Lung (tissue), 12 donors: ENCODE results near the gene PAPPA2. TPM values are rescaled to one million over a fixed set of nuclear protein-coding genes. Genes with fewer than 3 reads are reported as not detected.

Experiments
- ATAC-seq: fragments of 200-7000 bp; cut with Tn5 transposase; one replicate; pipeline ENCODE4 v1.9.1; 2020; ENCODE audit warnings: moderate number of reproducible peaks; ENCODE audit not compliant: insufficient read depth, low FRiP score
- DNase-seq, 3 donors: peaks; one replicate each; pipeline ENCODE4 v3.0.0-alpha.2; 2013 to 2017
- H3K27ac ChIP-seq, 2 donors: one replicate each; pipeline ENCODE4 v1.5.1; 2013; ENCODE audit warnings: mild to moderate bottlenecking in 2 of 2, moderate library complexity in 2 of 2, control low read depth in 1 of 2, inconsistent platforms in 1 of 2, low read depth in 1 of 2, low read length in 1 of 2
- H3K27me3 ChIP-seq, 3 donors: one replicate each; pipeline ENCODE4 v1.5.1; 2013; ENCODE audit warnings: low read length in 2 of 3; ENCODE audit not compliant: control insufficient read depth in 3 of 3, insufficient read depth in 3 of 3
- H3K36me3 ChIP-seq, 4 donors: one replicate each; pipeline ENCODE4 v1.5.1; 2013; ENCODE audit warnings: low read length in 4 of 4, mild to moderate bottlenecking in 1 of 4, moderate library complexity in 1 of 4; ENCODE audit not compliant: control insufficient read depth in 4 of 4, insufficient read depth in 4 of 4
- H3K4me1 ChIP-seq, 5 donors: one replicate each; pipeline ENCODE4 v1.5.1; 2013; ENCODE audit warnings: low read length in 5 of 5, mild to moderate bottlenecking in 2 of 5, moderate library complexity in 1 of 5; ENCODE audit not compliant: control insufficient read depth in 5 of 5, insufficient read depth in 5 of 5
- H3K4me3 ChIP-seq: one replicate; pipeline ENCODE4 v1.5.1; 2013; ENCODE audit warnings: mild to moderate bottlenecking, control low read depth, moderate library complexity
- H3K9ac ChIP-seq, 2 donors: one replicate each; pipeline ENCODE4 v1.5.1; 2013; ENCODE audit warnings: low read length in 2 of 2, control low read depth in 1 of 2; ENCODE audit not compliant: insufficient read depth in 1 of 2
- H3K9me3 ChIP-seq, 4 donors: one replicate each; pipeline ENCODE4 v1.5.1; 2013; ENCODE audit warnings: low read length in 3 of 4, mild to moderate bottlenecking in 1 of 4, moderate library complexity in 1 of 4; ENCODE audit not compliant: control insufficient read depth in 4 of 4, insufficient read depth in 3 of 4
- WGBS, 2 donors: extraction: QIAGEN DNeasy Blood & Tissue Kit; methylation state at CpG; one replicate each; pipeline ENCODE4 v1.1.7; 2013; 5-methylcytosine and 5-hydroxymethylcytosine counted together
- polyA plus RNA-seq, 2 donors: library from polyadenylated mRNA; stranded (reverse); fragments of 200-250 nt; gene quantifications; one replicate each; pipeline ENCODE4 v1.2.1, GENCODE V29; 2013
- total RNA-seq, 2 donors: library from RNA; depleted of rRNA in 1 of 2; stranded (reverse); fragments of >200 nt in 1 of 2; gene quantifications; one replicate each; pipeline ENCODE4 v1.2.1, GENCODE V29; 2014 to 2021
- TF ChIP-seq, protein P1 (sequence below): IDR thresholded peaks from 2 replicates; pipeline ENCODE4 v1.5.1; 2012; ENCODE audit warnings: mild to moderate bottlenecking; ENCODE audit errors: control extremely low read depth, extremely low read depth
- donor health status: control.
- donor health status: control.
- donor health status: Bipolar disorder and iron deficiency.
- donor health status: healthy.
- donor health status: DM: yes; HTN: yes; CAD: no.

Gene PAPPA2
- total and polyA plus RNA-seq, 4 donors: 0.02 to 0.55 (median 0.32) TPM

DNA sequence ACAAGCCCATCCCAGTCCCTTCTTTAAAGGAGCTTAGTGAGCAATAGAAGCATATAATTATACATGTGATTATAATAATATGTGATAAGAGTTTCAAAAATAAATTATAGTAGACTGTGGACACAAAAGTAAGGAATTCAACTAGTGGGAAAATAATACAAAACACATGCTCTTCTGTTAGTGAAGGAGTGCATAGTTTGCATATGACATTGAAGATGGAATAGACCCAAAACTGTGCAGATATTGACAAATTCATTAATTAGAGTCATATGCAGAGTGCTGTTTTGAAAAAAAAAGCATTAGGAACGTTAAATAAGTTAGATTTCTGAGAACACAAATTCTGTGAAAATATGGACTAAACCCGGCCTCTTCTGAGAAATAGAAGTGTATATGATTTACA is 422.8 kb downstream of the PAPPA2 start:
- no peaks in the 10 kb centered on the region for H3K36me3 ChIP-seq
- H3K9ac ChIP-seq: no peak overlapping the region
- 71 to 82% methylated on average over 2 of the region's 2 CpGs for WGBS, 2 donors
- TF ChIP-seq, protein P1, sequence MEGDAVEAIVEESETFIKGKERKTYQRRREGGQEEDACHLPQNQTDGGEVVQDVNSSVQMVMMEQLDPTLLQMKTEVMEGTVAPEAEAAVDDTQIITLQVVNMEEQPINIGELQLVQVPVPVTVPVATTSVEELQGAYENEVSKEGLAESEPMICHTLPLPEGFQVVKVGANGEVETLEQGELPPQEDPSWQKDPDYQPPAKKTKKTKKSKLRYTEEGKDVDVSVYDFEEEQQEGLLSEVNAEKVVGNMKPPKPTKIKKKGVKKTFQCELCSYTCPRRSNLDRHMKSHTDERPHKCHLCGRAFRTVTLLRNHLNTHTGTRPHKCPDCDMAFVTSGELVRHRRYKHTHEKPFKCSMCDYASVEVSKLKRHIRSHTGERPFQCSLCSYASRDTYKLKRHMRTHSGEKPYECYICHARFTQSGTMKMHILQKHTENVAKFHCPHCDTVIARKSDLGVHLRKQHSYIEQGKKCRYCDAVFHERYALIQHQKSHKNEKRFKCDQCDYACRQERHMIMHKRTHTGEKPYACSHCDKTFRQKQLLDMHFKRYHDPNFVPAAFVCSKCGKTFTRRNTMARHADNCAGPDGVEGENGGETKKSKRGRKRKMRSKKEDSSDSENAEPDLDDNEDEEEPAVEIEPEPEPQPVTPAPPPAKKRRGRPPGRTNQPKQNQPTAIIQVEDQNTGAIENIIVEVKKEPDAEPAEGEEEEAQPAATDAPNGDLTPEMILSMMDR: no peak
- ATAC-seq (no peak), DNase-seq (no peak)
- no peak overlapping the region for H3K27ac ChIP-seq
- no peaks in the 10 kb centered on the region for H3K27me3 ChIP-seq
- no peaks in the 10 kb centered on the region for H3K4me1 ChIP-seq
- no peaks in the 10 kb centered on the region for H3K9me3 ChIP-seq
- no peak overlapping the region for H3K4me3 ChIP-seq

DNA sequence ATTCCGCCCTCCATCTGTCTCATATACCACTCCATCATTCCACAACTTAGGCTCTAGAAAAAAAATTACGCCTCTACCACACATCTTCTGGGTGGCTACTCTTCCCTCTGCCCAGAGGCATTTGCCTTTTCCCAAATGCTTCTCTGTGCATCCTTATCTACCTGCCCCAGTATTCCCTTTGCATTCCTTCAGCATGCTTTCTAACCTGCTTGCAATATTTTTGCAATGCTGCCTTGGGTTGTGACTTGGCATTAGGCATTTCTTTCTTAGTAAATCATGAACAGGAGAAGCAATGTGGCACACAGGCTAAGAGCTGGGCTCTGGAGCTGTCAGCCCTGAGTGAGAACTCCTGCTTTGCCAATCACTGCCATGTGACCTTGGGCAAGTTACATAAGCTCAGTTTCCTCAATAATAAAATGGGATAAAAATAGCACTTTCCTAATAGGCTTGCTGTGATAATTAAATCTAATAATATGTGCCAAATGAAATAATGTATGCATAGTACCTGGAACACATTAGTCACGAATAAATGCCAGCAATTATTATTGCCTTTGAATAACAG is 425.6 kb downstream of the PAPPA2 start:
- TF ChIP-seq, protein P1: no peak
- no peak overlapping the region for H3K4me3 ChIP-seq
- no peaks in the 10 kb centered on the region for H3K4me1 ChIP-seq
- no peak overlapping the region for H3K9ac ChIP-seq
- no peaks in the 10 kb centered on the region for H3K27me3 ChIP-seq
- ATAC-seq (no peak), DNase-seq (no peak)
- H3K9me3 ChIP-seq: no peaks in the 10 kb centered on the region
- WGBS, 2 donors: 86 to 94% methylated on average over 3 of the region's 3 CpGs
- no peak overlapping the region for H3K27ac ChIP-seq
- no peaks in the 10 kb centered on the region for H3K36me3 ChIP-seq

- TF ChIP-seq, protein P1: no peak
- Histone ChIP-seq H3K36me3 (no peaks in the 10 kb centered on the region), H3K4me1 (peaks cover 0 to 6% (median 0%) of the 10 kb centered on the region in 5 donors), H3K4me3 (no peak overlapping the region), H3K9me3 (no peaks in the 10 kb centered on the region), H3K27ac (no peak overlapping the region), H3K9ac (no peak overlapping the region), H3K27me3 (no peaks in the 10 kb centered on the region)
- 67 to 85% methylated on average over 7 of the region's 7 CpGs for WGBS, 2 donors
- ATAC-seq: no peak
- no peak for DNase-seq
These were observed 430.8 kb downstream of the PAPPA2 start for GRCh38 chr1:176893625-176894352.
